Coronary artery (tissue), 2 donors: ENCODE data around the gene COQ9.

Experiments used
- DNase-seq: peaks from one replicate; pipeline ENCODE4 v3.0.0-alpha.2; 2017; ENCODE audit warnings: low spot score
- H3K27ac ChIP-seq, 2 donors: fragments of 200-600 bp; sonication (generic); one replicate each; pipeline ENCODE4 v1.5.1; 2016 to 2019
- H3K4me3 ChIP-seq: fragments of 200-600 bp; sonication (generic); 2 replicates; pipeline ENCODE4 v1.5.1; 2016; ENCODE audit warnings: mild to moderate bottlenecking, moderate library complexity
- TF ChIP-seq, protein P1 (sequence below): fragments of 200-600 bp; sonication (generic); IDR thresholded peaks from one replicate; pipeline ENCODE4 v1.5.1; 2019; ENCODE audit warnings: antibody characterized with exemption

The COQ9 gene

GRCh38 chr16:57507136-57508034 lies 60.1 kb downstream of the COQ9 start:
- no peak for DNase-seq
- TF ChIP-seq, protein P1, sequence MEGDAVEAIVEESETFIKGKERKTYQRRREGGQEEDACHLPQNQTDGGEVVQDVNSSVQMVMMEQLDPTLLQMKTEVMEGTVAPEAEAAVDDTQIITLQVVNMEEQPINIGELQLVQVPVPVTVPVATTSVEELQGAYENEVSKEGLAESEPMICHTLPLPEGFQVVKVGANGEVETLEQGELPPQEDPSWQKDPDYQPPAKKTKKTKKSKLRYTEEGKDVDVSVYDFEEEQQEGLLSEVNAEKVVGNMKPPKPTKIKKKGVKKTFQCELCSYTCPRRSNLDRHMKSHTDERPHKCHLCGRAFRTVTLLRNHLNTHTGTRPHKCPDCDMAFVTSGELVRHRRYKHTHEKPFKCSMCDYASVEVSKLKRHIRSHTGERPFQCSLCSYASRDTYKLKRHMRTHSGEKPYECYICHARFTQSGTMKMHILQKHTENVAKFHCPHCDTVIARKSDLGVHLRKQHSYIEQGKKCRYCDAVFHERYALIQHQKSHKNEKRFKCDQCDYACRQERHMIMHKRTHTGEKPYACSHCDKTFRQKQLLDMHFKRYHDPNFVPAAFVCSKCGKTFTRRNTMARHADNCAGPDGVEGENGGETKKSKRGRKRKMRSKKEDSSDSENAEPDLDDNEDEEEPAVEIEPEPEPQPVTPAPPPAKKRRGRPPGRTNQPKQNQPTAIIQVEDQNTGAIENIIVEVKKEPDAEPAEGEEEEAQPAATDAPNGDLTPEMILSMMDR, result no peak

GRCh38 chr16:57508035-57508425 lies 60.8 kb downstream of the COQ9 start:
- TF ChIP-seq, protein P1, result no peak
- Histone ChIP-seq H3K27ac (no peak overlapping the region), H3K4me3 (no peak overlapping the region)
- no peak for DNase-seq

More at GRCh38 chr16:57507136-57508034, 60.1 kb downstream of the COQ9 start:
- H3K27ac ChIP-seq, result no peak overlapping the region
- H3K4me3 ChIP-seq, result no peak overlapping the region

DNA sequence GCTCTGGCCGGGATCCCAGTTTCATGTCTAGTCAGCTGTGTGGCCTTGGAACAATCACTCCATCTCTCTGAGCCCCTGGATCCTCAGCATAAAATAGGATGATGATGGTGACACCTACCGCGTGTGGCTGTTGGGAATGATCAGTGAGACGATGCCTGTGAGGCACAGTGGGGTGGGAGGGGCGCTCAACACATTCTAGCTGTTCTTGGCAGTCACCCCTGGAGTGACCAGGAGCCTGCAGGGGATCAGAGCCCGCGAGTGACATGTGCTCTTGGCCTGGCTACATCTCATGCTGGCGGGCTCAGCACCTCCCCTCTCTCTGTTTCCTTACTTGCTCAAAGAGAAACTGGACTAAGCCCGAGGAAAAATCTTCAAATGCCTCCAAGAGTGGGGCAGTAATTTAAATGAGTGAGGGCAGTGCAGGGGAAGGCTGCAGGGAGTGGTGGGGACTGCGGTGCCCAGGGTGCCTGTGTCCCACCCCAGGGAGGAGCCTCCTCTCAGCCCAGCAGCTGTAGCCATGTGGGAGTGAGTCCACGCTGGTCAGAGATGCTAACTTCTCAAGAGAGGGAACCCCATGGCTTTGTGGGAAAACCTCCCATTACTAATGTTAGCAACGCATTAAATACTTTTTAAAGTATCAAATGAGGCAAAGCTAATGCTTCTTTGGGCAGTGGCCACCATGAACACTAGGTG lies 62.1 kb downstream of the COQ9 start:
- TF ChIP-seq, protein P1, result no peak
- no peak for DNase-seq
- Histone ChIP-seq H3K27ac (no peak overlapping the region), H3K4me3 (no peak overlapping the region)

GRCh38 chr16:57510016-57510871 lies 63.0 kb downstream of the COQ9 start:
- no peak overlapping the region for H3K27ac ChIP-seq
- H3K4me3 ChIP-seq, result no peak overlapping the region
- TF ChIP-seq, protein P1, result no peak
- no peak for DNase-seq
